HTERT RPE-1 (cell line): ENCODE data around the gene PHACTR1.

Experiments used
- in situ Hi-C: fragments of 300-500 bp; cut with MboI; formaldehyde crosslinking; loops from 4 replicates; pipeline ENCODE4 v1.14.3; 2020; ENCODE audit warnings: low sequenced_read_pairs

Gene PHACTR1

DNA sequence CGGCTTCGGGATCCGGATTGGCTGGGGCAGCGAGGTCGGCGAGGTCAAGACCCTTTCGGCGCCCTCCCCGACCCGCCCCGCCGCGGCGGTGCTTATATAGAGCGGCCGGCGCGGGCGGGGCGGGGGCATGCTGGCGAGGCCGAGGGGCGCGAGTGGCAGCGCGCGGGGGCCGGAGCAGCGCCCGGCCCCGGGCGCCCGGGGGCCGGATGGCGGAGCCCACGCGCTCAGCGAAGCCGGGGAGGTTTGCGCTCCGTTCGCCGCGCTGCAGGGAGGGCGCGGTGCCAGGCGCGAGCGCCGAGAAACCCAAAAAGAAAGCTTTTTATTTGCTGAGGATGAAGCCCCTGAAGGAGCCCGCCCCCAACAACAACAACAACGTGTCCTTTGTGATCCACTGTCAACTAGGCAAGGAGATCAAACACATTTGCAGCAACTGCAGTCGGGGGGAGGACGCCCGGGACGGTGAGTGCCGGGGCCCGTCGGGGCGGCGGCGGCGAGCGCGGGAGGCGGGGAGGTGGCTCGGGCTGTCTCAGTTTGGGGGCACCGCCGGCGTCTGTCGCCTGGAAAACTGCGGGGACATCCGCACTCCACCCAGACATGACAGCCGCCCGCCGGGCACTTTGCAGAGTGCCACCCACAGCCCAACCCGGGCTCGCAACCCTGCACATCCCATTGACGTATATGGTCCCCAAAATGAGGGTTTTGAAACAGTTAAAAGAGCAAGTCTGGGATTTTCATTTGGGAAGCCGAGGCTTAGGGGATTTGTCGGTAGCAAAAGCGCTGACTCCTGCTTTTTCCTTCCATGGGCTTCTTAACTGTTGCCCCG, 297.3 kb downstream of the PHACTR1 start:
- in situ Hi-C loops: no loop called here

DNA sequence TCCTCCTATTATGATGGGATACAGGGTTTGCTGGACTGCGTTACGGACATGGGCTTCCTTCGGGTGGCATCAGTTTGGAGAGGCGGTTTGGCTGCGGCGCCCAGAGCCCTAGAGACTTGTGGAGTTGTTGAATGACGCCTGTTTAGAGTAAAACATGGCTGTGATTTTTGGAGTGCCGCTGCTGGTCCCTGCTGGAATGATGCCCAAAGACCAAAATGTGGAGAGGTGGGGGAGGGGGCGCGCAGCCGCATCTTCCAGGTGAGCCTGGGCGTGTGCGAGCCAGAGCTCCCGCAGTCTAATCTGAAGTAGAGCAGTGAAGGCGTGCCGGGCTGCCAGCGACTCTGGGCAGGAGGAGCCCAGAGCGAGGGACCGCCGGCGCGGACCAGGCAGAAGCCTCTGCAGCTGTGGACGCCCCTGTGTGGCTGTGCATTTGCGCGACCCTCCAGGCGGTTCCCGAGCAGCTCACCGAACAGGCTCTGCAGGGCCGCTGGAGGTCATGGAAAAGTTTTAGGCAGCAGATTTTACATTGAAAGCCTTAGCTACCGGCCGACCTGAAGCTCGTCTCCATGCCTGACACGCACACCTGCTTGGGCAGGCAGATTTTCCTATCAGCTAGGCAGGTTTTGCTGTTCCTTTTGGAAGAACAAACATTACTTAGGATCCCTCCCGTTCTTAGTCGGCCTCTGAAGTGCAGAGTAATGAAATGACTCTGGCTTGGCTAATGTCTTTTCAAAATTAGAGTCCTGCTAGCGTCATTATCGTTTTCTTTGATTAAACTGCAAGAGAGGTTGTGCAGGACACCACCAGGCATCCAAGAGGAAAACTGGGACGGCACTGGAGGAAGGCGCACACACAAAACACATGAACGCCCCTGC, 298.2 kb downstream of the PHACTR1 start:
- in situ Hi-C loops: no loop called here

DNA sequence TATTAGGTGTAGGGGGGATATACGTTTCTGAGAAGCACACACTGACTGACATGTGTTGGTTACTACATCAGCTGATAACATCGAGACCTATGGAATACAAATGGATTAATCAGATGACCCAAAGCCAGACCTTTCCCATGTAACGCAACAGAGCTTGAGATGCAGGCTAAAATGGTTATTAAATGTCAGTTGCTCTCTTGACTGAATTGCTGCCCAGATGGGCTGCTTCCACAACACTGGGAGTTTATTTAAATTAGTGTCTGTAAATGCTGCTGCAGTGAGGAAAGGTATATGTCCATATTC, 298.8 kb downstream of the PHACTR1 start:
- in situ Hi-C loops: no loop called here

DNA sequence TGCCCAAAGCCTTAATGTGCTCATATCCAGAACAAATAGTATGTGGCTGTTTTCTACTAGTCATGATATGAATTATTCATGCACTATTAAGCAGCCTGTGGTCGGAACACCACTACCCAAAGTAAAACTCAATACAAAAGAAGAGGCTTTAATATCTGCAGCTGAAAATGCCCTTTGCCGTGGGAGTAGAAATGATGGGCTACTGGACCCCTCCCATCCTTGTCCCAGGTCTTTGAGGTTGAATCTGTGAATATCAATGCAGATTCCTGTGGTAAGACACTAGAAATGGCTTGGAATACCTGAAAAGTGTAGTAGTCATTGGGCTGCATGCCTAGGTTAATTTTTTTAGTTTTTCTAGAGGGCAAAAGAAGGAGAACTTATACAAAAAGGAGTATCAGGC, 308.0 kb downstream of the PHACTR1 start:
- in situ Hi-C loops: no loop called here

DNA sequence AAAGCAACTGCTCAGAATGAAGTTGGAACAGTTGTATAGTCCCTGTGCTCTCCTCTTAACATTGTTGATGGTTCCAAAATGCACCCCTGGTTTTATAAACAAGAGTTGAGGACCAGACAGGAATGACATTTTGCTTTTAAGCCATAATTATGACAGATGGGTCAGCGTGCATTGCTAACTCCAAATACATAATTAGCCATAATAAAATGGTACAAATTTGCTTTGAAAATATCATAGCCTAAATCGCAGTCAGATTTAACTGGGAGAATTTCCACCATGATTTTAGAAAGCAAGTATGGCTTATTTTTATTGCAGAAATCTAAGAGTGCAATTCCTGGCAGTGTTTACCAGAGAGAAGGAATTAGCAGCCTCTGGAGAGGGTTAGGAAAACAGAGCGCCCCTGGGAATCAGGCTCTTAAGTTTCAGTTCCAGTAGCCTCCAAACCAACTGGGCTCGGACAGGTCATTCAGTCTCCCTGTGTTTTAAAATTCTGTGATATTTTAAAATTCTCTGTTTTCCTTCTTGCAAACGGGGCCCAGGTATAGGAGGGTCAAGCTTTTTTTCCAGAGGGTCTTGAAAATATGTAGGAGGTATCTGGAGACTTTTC, 309.4 kb downstream of the PHACTR1 start:
- in situ Hi-C loops: no loop called here

DNA sequence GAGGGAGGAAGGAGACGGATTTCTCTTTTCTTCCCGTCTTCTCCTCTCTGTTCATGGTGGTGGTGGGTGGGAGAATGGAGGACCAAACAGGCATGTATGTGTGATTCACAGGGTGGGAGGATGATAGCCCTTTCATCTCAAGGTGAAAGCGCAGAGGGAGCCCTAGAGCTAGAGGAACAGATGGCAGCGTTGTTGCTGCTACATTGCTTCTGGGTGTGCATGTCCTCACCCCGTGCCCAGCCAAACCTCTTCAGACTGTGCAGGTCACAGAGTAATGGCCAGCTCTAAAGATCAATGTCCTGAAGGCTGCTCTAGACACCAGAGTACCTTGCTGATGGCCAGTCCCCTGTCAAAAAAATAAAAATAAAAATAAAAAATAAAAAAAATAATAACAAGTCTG, 310.0 kb downstream of the PHACTR1 start:
- in situ Hi-C loops: no loop called here

DNA sequence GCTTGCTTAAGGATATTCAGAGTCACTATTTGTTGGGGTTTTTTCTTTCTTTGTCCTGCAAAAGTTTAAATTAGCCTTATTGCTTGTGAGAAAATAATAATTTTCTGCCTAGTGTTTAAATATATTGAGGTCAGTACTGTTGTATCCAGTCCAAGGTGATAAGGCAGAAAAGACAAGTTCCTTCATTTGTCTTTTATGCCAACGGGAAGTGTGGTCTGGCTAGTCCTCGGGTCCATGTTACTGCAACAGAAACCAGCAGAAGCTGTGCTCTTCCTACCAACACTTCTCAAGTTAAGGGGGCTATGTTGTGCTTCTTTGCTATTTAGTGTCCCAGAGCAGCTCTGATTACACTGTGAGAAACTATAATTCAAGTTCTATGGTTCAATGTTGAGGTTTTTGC, 310.6 kb downstream of the PHACTR1 start:
- in situ Hi-C loops: no loop called here

DNA sequence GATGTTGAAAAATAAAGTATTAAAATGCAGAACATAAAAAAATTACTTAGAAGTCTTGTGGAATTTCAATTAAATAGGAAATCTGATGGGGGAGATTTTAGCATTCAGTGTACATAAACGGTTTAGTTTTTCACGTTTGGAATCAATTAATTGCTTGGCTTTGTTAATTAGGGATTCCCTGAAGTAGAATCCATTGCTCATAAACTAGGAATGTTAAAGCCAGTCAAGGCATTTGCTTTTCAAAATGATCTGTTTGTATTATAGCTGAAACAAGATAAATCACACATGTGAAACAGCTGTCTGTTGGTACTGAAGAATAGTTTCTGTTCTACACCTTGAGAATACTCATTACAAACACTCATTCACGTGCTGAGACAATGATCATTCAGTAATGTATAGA, 313.8 kb downstream of the PHACTR1 start:
- in situ Hi-C loops: no loop called here

DNA sequence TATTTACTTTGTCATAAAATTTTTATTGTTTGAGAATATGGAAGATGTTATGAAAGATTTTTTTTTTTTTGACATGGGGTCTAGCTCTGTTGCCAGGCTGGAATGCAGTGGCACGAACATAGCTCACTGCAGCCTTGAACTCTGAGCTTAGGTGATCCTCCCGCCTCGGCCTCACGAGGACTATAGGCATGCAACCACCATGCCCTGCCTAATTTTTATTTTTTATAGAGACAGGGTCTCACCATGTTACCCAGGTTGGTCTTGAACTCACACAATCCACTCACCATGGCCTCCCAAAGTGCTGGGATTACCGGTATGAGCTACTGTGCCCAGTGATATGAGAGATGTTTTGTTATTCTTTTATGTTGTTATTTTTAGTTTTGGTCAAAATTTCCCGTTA, 316.0 kb downstream of the PHACTR1 start:
- in situ Hi-C loops: no loop called here

DNA sequence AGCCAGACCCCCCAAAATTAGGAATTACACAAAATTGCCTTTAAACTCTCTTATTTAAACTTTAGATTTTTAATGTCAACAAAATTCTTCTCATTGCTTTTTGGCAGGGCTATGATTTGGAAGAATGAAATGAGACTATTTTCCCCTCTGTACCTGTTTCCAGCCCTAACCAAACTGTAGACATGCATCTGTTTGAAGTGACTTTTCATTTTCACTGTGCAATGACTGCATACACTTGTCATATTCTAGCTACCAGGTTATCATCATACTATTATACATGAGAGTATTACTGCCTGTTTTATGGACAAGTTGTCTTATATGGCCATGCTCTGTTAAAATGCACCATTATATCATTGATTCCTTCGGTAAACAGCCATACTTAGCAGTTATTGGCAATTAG, 316.6 kb downstream of the PHACTR1 start:
- in situ Hi-C loops: no loop called here

DNA sequence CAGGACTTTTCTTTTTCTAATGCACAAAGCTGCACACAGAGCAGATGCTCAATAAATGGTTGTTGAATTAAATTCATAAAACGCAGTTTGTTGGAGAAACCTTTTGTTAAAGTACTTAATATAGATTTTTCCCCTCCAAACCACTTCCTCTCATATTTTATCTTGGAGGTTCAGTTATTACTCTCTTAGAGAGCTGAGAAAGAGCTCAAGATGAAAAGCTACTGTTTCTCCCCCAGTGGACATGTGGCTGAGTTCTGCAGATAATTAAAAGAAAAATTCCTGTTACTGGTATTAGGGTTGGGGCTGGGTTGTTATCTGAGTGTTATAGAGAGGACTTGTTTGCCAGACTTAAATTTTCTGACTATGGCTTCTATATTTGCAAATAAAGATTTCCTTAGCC, 317.7 kb downstream of the PHACTR1 start:
- in situ Hi-C loops: no loop called here

DNA sequence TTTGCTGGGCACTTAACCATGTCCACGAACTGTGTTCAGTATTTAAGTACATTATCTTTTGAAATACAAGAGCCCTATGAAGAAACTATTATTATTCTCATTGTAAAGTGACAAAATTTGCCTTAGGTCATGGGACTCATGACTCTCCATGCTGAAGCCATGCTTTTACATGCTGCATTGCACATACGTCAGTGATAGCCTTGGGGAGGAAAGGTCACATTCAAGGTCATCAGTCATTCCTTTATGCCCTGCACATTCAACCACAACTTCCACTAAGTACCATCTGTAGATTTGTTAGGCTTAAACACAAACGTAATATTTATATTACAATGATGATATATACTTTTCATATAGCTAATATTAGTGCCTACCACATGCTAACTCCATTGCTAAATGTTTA, 319.0 kb downstream of the PHACTR1 start:
- in situ Hi-C loops: no loop called here

DNA sequence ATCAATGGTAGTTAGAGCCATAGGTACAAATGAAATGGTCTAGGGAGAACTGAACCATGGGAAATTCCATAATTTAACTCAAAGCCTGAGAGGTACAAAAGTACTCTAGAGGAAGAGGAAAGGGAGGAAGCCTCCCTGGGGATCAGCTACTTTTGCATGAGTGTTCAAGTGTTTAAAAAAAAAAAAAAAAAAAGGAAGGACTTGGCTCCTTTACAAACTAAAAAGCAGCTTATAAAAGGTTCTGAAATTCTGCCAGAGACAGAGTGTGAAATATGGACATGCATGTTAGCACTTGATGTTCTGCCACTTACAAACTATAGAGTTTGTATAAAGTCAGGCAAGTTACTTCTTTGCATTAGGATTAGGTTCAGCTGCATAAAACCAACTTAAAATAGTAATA, 321.7 kb downstream of the PHACTR1 start:
- in situ Hi-C loops: no loop called here

DNA sequence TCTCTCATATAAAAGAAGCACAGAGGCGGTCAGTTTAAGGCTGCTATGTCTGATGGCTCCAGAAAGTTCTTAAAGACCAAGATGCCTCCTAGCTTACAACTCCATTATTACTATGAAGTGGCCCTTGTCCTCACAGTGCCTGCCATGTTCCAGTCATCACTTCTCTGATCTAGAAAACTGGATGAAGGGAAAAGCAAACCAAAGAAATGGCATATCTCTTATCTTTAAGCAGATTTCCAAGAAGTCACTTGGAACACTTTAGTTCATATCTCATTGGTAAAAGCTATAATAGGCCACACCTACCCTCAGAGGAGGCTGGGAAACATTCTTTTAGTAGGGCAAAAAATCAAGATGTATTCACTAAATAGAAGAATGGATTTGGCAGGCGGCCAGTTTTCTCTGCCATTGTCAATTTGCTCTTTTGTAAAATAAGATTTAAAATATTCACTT, 322.2 kb downstream of the PHACTR1 start:
- in situ Hi-C loops: no loop called here

DNA sequence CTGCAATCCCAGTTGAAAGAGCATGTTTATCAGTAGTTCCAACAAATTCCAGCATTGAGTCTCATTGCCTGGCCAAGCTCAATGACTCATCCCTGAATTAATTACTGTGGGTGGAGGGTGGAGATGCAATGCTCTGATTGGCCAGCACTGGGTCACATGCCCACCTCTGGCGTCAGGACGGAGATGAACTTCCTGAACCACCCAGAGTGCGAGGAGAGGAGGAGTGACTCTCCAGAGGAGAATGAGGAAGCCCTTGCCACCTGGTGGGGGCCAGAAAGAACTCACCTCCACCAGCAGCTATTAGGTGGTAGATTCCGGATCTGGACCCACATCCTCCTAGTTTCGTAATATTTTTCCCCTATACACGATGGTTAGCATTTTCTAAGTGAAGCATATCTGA, 327.8 kb downstream of the PHACTR1 start:
- in situ Hi-C loops: no loop called here

DNA sequence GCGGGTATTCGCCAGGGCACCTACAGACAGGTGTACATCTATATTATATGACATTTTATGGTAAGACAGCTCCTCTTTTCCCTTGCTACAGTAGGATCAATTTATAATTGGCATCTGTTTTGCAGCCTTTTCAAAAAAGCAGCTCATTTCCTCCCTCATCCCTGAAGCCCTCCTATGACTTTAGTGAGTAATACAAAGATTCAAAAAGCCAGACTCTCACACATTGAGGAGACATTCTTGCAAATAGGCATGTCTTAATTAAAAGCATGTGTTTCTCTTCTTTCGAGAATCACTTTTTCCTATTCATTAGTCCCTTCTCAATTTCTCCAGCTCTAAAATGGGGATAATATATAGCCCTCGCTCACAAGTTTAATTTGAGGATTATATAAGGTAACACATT, 328.3 kb downstream of the PHACTR1 start:
- in situ Hi-C loops: no loop called here

DNA sequence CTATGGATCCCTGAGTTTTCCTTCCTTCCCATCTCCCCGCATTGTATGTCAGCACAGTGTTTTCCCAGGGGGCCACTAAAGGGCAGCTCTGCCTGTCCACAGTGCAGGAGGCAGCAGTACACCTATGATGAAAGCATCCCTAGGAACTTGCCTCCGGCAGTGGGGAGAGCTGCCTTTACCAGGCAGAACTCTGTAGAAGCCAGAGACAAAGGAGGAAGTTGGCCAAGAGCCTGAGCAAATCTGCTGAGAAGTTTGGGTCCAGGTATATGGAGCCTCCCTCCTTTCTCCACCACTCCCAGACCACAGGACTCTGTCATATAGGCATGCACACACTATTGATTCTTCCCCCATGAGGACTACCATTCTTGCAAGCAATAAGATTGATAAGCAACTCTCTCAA, 329.1 kb downstream of the PHACTR1 start:
- in situ Hi-C loops: no loop called here

DNA sequence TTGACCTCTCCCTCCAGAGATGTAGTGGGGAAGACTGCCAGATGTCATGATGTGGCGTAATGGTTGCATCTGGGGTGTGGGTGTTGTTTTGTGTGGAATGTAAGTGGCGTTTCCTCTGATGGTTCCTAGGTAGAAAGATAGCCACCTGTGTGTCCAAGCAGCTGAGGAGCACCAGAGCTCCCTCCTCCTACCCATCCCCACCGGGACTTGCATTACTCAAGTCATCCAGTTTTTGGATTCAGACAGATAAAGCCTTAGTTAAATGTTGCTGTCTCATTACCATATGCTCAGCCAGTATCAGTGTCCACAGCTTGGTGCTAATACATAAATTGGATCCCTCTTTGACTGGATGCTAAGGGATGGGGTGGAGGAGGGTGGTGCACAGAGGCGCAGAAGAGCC, 329.5 kb downstream of the PHACTR1 start:
- in situ Hi-C loops: no loop called here

DNA sequence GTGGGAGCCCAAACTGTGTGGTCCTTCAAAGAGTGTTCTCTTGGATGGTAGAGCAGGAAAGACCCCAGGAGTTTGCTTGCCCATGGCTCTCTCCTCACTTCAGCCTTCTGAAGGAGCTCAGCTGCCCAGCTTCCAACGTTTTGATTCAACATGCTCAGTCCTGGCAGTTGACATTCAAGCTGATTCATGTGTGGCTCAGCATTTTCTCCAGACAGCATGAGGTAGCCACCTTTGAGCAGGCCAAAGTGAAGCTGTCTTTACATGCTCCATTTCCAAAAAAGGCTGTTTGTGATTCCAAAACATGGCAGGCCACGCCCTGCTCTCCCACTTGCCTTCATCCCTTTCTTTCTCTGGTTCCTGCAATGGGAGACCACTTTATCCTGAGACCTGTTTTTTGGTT, 331.5 kb downstream of the PHACTR1 start:
- in situ Hi-C loops: no loop called here

DNA sequence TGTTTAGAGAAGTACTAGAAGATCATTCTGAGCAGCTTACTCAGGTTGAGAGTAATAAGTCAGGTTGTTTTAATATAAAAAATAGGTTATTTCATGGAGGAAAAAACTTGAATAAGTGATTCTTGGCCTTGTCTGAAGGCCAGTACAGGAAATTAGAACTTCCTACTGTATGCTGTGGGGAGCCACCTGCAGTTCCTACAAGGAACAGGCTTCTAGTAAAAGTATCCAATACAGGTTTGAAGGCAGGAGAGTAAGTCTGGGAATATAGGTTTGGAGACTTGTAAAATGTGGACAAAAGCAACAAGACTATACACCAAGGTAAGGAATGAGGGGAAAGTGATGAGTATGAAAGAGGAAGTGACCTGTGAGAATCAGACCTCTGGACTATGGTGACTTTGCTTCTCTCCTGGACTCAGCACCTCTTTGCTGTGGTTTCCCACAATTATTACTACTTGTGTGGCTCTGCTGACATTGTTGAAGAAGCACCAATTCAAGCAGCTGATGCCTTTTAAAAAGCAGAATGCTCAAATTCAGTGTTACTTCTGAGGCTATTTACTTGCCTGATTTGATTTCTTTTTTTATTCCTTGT, 333.2 kb downstream of the PHACTR1 start:
- in situ Hi-C loops: no loop called here

DNA sequence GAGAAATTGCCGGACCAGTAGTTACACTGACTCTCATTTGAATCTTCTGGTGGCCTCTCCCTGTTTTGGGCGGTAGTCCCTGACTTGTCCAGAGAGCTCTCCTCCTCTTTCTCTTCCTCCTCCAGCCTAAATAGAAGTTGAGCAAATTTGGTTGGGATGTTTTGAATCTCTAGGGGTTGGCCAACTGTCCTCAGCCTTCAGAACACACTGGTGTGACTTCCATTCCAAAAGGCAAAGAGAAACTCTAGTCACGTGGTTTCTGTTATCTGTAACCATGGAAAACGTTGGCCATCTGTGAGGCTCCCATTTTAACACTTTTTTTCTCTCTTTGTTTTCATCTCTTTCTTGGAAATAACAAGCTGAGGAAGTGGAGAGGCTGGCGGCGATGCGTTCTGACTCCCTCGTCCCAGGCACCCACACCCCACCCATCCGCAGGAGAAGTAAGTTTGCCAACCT, 336.5 kb downstream of the PHACTR1 start:
- in situ Hi-C loops: no loop called here
